HG03060 (cell line): ENCODE measurements around the gene USP53.
"Not testable (repeated sequence)": the region's sequence is repeated elsewhere in the genome, so short reads cannot be mapped to it uniquely, and the experiment has no call there.

ENCODE experiments used
- ATAC-seq: cut with Tn5 transposase; IDR thresholded peaks from one replicate; pipeline ENCODE4 v1.9.1; 2021; ENCODE audit warnings: low read depth, moderate number of reproducible peaks; ENCODE audit not compliant: unreplicated experiment

USP53 gene

GRCh38 chr4:119266153-119266552, 53.6 kb downstream of the USP53 start:
- ATAC-seq = no peak

- ATAC-seq = no peak
These were observed 56.0 kb downstream of the USP53 start for GRCh38 chr4:119268466-119268865.

GRCh38 chr4:119271361-119272085, 59.0 kb downstream of the USP53 start:
- ATAC-seq = no peak

- ATAC-seq = not testable (repeated sequence)
These were observed 67.0 kb downstream of the USP53 start for GRCh38 chr4:119279541-119279940.

- not testable (repeated sequence) for ATAC-seq
These were observed 67.4 kb downstream of the USP53 start for GRCh38 chr4:119279945-119280344.

GRCh38 chr4:119281393-119281792, 68.9 kb downstream of the USP53 start:
- ATAC-seq = no peak

GRCh38 chr4:119284876-119285780, 72.6 kb downstream of the USP53 start:
- peak; percentile 45 for ATAC-seq

GRCh38 chr4:119286377-119287002, 74.0 kb downstream of the USP53 start:
- ATAC-seq = no peak

GRCh38 chr4:119289313-119289712, 76.8 kb downstream of the USP53 start:
- no peak for ATAC-seq

- ATAC-seq = no peak
These were observed 78.1 kb downstream of the USP53 start for GRCh38 chr4:119290598-119290997.

- ATAC-seq = no peak
These were observed 83.8 kb downstream of the USP53 start for GRCh38 chr4:119296356-119296755.

- ATAC-seq = no peak
These were observed 85.3 kb downstream of the USP53 start for GRCh38 chr4:119297795-119298194.

- no peak for ATAC-seq
These were observed 86.8 kb downstream of the USP53 start for GRCh38 chr4:119299260-119299671.

GRCh38 chr4:119299741-119300100, 87.2 kb downstream of the USP53 start:
- peak; percentile 50 for ATAC-seq

- peak; percentile 92 for ATAC-seq
These were observed 87.8 kb downstream of the USP53 start for GRCh38 chr4:119300101-119300978.

GRCh38 chr4:119302073-119302832, 89.7 kb downstream of the USP53 start:
- ATAC-seq = no peak

- ATAC-seq = no peak
These were observed 91.2 kb downstream of the USP53 start for GRCh38 chr4:119303587-119304305.

GRCh38 chr4:119304431-119304830, 91.9 kb downstream of the USP53 start:
- no peak for ATAC-seq

- no peak for ATAC-seq
These were observed 95.1 kb downstream of the USP53 start for GRCh38 chr4:119307606-119308005.
